CD4-positive, alpha-beta T cell treated with Interleukin-4 for 4 hours (primary cell): ENCODE measurements around the gene ATXN1.
"Not testable (repeated sequence)": the region's sequence is repeated elsewhere in the genome, so short reads cannot be mapped to it uniquely, and the experiment has no call there.

Source experiments
- DNase-seq: peaks from one replicate; pipeline ENCODE4 v3.0.0-alpha.2; 2020

The ATXN1 gene

GRCh38 chr6:16291739-16292138 is 469.5 kb downstream of the ATXN1 start:
- DNase-seq = no peak

- no peak for DNase-seq
Observed at GRCh38 chr6:16288163-16288562, 473.1 kb downstream of the ATXN1 start.

- no peak for DNase-seq
Observed at GRCh38 chr6:16286151-16286522, 475.1 kb downstream of the ATXN1 start.

GRCh38 chr6:16285467-16286150 is 475.7 kb downstream of the ATXN1 start:
- DNase-seq = no peak

- DNase-seq = no peak
Observed at GRCh38 chr6:16284472-16284871, 476.8 kb downstream of the ATXN1 start.

- no peak for DNase-seq
Observed at GRCh38 chr6:16282370-16282769, 478.9 kb downstream of the ATXN1 start.

- no peak for DNase-seq
Observed at GRCh38 chr6:16279243-16279642, 482.0 kb downstream of the ATXN1 start.

GRCh38 chr6:16278750-16279149 is 482.5 kb downstream of the ATXN1 start:
- no peak for DNase-seq

GRCh38 chr6:16278048-16278724 is 483.1 kb downstream of the ATXN1 start:
- no peak for DNase-seq

- DNase-seq = no peak
Observed at GRCh38 chr6:16277101-16277981, 483.9 kb downstream of the ATXN1 start.

- no peak for DNase-seq
Observed at GRCh38 chr6:16274885-16275589, 486.2 kb downstream of the ATXN1 start.

- no peak for DNase-seq
Observed at GRCh38 chr6:16274483-16274882, 486.8 kb downstream of the ATXN1 start.

GRCh38 chr6:16273256-16273655 is 488.0 kb downstream of the ATXN1 start:
- no peak for DNase-seq

GRCh38 chr6:16272201-16272600 is 489.1 kb downstream of the ATXN1 start:
- DNase-seq = no peak

GRCh38 chr6:16271428-16271827 is 489.8 kb downstream of the ATXN1 start:
- DNase-seq = no peak

GRCh38 chr6:16270178-16270794 is 491.0 kb downstream of the ATXN1 start:
- DNase-seq = no peak

- not testable (repeated sequence) for DNase-seq
Observed at GRCh38 chr6:16269442-16270070, 491.7 kb downstream of the ATXN1 start.

- DNase-seq = no peak
Observed at GRCh38 chr6:16267428-16268263, 493.6 kb downstream of the ATXN1 start.

- no peak for DNase-seq
Observed at GRCh38 chr6:16265351-16266341, 495.6 kb downstream of the ATXN1 start.

GRCh38 chr6:16264785-16265184 is 496.5 kb downstream of the ATXN1 start:
- DNase-seq = no peak
